Sigmoid colon (tissue), 7 donors: ENCODE results near the gene PHLPP1. TPM values are rescaled to one million over a fixed set of nuclear protein-coding genes. Genes with fewer than 3 reads are reported as not detected.

Experiments
- DNase-seq: peaks from one replicate; pipeline ENCODE4 v3.0.0-alpha.2; 2019
- H3K27ac ChIP-seq, 4 donors: fragments of 200-600 bp; sonication (generic); one replicate each; pipeline ENCODE4 v1.5.1; 2016 to 2019; ENCODE audit warnings: mild to moderate bottlenecking in 1 of 4
- H3K27me3 ChIP-seq, 3 donors: fragments of 200-600 bp; sonication (generic); one replicate each; pipeline ENCODE4 v1.5.1; 2019; ENCODE audit warnings: mild to moderate bottlenecking in 1 of 3
- H3K36me3 ChIP-seq, 4 donors: fragments of 200-600 bp; sonication (generic); one replicate each; pipeline ENCODE4 v1.5.1; 2016 to 2019
- H3K4me1 ChIP-seq, 4 donors: fragments of 200-600 bp; sonication (generic); one replicate each; pipeline ENCODE4 v1.5.1; 2017 to 2019
- H3K4me3 ChIP-seq, 4 donors: fragments of 200-600 bp; sonication (generic); one replicate each; pipeline ENCODE4 v1.5.1; 2017 to 2019; ENCODE audit warnings: mild to moderate bottlenecking in 2 of 4, moderate library complexity in 1 of 4
- H3K9me3 ChIP-seq, 4 donors: fragments of 200-600 bp in 3 of 4; sonication (generic) in 3 of 4; one replicate each; pipeline versions ENCODE4 v1.5.1 to v1.6.1; 2013 to 2019
- CTCF ChIP-seq, 4 experiments: fragments of 450-650 bp in 3 of 4; fragments of 200-600 bp in 1 of 4; IDR thresholded peaks; one replicate each; pipeline ENCODE4 v1.5.1; 2016 to 2019; ENCODE audit warnings: antibody characterized with exemption in 4 of 4, mild to moderate bottlenecking in 3 of 4, moderate library complexity in 2 of 4
- EP300 ChIP-seq, 4 donors: sonication (generic); formaldehyde crosslinking; IDR thresholded peaks; one replicate each; pipeline ENCODE4 v1.6.1; 2017; ENCODE audit warnings: antibody characterized with exemption in 4 of 4
- POLR2A ChIP-seq, 2 donors: fragments of 450-650 bp; IDR thresholded peaks; one replicate each; pipeline ENCODE4 v1.6.1; 2016; ENCODE audit warnings: antibody characterized with exemption in 2 of 2, mild to moderate bottlenecking in 2 of 2, moderate library complexity in 2 of 2
- POLR2AphosphoS5 ChIP-seq, 4 donors: sonication (generic); formaldehyde crosslinking; IDR thresholded peaks; one replicate each; pipeline ENCODE4 v1.6.1; 2017; ENCODE audit warnings: antibody characterized with exemption in 4 of 4
- WGBS, 2 donors: extraction: QIAGEN DNeasy Blood & Tissue Kit; methylation state at CpG; one replicate each; pipeline ENCODE4 v1.1.7; 2013; 5-methylcytosine and 5-hydroxymethylcytosine counted together
- intact Hi-C: fragments of 100-400 bp; cut with DNase I; formaldehyde crosslinking; loops from one replicate; pipeline ENCODE4 v1.15.1; 2023
- polyA plus RNA-seq, 3 donors: library from polyadenylated mRNA; stranded (reverse); fragments of 200-250 nt; gene quantifications; one replicate each; pipeline ENCODE4 v1.2.3, GENCODE V29; 2013
- total RNA-seq, 4 donors: library from RNA; depleted of rRNA; stranded (reverse); fragments of >200 nt; gene quantifications; one replicate each; pipeline ENCODE4 v1.1.0, GENCODE V29; 2016
- donor health status: healthy with polysubstance abuse.
- donor health status: Bipolar disorder and iron deficiency.
- donor health status: healthy.

Gene PHLPP1
- total and polyA plus RNA-seq, 7 donors, result 4.2 to 18.6 (median 7.1) TPM

- no peaks in the 10 kb centered on the region for H3K27me3 ChIP-seq
- no peaks in the 10 kb centered on the region for H3K36me3 ChIP-seq
- intact Hi-C loops, result no loop called here
- H3K4me1 ChIP-seq, result peaks cover 0 to 12% (median 0%) of the 10 kb centered on the region in 4 donors
- TF ChIP-seq EP300 (IDR thresholded peaks at IDR 0.05), result no peak
- no peak for TF ChIP-seq POLR2AphosphoS5 (IDR thresholded peaks at IDR 0.05)
- TF ChIP-seq POLR2A (IDR thresholded peaks at IDR 0.05), result no peak
- no peak for TF ChIP-seq CTCF (IDR thresholded peaks at IDR 0.05)
- H3K9me3 ChIP-seq, result no peaks in the 10 kb centered on the region
- H3K27ac ChIP-seq, result no peak overlapping the region
- H3K4me3 ChIP-seq, result no peak overlapping the region
- no peak for DNase-seq
- WGBS, 2 donors, result 95 to 100% methylated on average over 1 of the region's 1 CpG
Observed at GRCh38 chr18:62842898-62843297, 127.6 kb downstream of the PHLPP1 start.

- intact Hi-C loops, result no loop called here
- H3K9me3 ChIP-seq, result no peaks in the 10 kb centered on the region
- H3K36me3 ChIP-seq, result no peaks in the 10 kb centered on the region
- no peak overlapping the region for H3K4me3 ChIP-seq
- no peak for TF ChIP-seq POLR2A (IDR thresholded peaks at IDR 0.05)
- TF ChIP-seq POLR2AphosphoS5 (IDR thresholded peaks at IDR 0.05), result no peak
- TF ChIP-seq CTCF (IDR thresholded peaks at IDR 0.05), result no peak
- TF ChIP-seq EP300 (IDR thresholded peaks at IDR 0.05), result no peak
- H3K27ac ChIP-seq, result no peak overlapping the region
- no peak for DNase-seq
- WGBS, 2 donors, result 79 to 83% methylated on average over 7 of the region's 7 CpGs
- H3K4me1 ChIP-seq, result peaks cover 0 to 9% (median 0%) of the 10 kb centered on the region in 4 donors
- H3K27me3 ChIP-seq, result no peaks in the 10 kb centered on the region
Observed at GRCh38 chr18:62844850-62845643, 129.7 kb downstream of the PHLPP1 start.

- no peaks in the 10 kb centered on the region for H3K9me3 ChIP-seq
- no peak overlapping the region for H3K4me3 ChIP-seq
- no peaks in the 10 kb centered on the region for H3K4me1 ChIP-seq
- no peaks in the 10 kb centered on the region for H3K36me3 ChIP-seq
- DNase-seq, result no peak
- H3K27ac ChIP-seq, result no peak overlapping the region
- H3K27me3 ChIP-seq, result no peaks in the 10 kb centered on the region
- TF ChIP-seq CTCF (IDR thresholded peaks at IDR 0.05) (no peak), POLR2A (IDR thresholded peaks at IDR 0.05) (no peak), EP300 (IDR thresholded peaks at IDR 0.05) (no peak), POLR2AphosphoS5 (IDR thresholded peaks at IDR 0.05) (no peak)
- intact Hi-C loops, result no loop called here
Observed at GRCh38 chr18:62846313-62846712, 131.0 kb downstream of the PHLPP1 start.

- Histone ChIP-seq H3K27me3 (no peaks in the 10 kb centered on the region), H3K36me3 (no peaks in the 10 kb centered on the region), H3K27ac (no peak overlapping the region), H3K4me3 (no peak overlapping the region), H3K9me3 (no peaks in the 10 kb centered on the region), H3K4me1 (no peaks in the 10 kb centered on the region)
- WGBS, 2 donors, result 90% methylated on average over 4 of the region's 4 CpGs
- TF ChIP-seq CTCF (IDR thresholded peaks at IDR 0.05) (no peak), POLR2A (IDR thresholded peaks at IDR 0.05) (no peak), POLR2AphosphoS5 (IDR thresholded peaks at IDR 0.05) (no peak), EP300 (IDR thresholded peaks at IDR 0.05) (no peak)
- intact Hi-C loops, result no loop called here
- no peak for DNase-seq
Observed at GRCh38 chr18:62847081-62847480, 131.7 kb downstream of the PHLPP1 start.

- Histone ChIP-seq H3K4me1 (no peaks in the 10 kb centered on the region), H3K36me3 (no peaks in the 10 kb centered on the region), H3K4me3 (no peak overlapping the region), H3K9me3 (no peaks in the 10 kb centered on the region), H3K27me3 (no peaks in the 10 kb centered on the region), H3K27ac (no peak overlapping the region)
- TF ChIP-seq EP300 (IDR thresholded peaks at IDR 0.05) (no peak), POLR2A (IDR thresholded peaks at IDR 0.05) (no peak), CTCF (IDR thresholded peaks at IDR 0.05) (no peak), POLR2AphosphoS5 (IDR thresholded peaks at IDR 0.05) (no peak)
- 95% methylated on average over 1 of the region's 1 CpG for WGBS, 2 donors
- DNase-seq, result no peak
- intact Hi-C loops, result no loop called here
Observed at GRCh38 chr18:62848946-62849345, 133.6 kb downstream of the PHLPP1 start.
